GM21825 (cell line): ENCODE results near the gene ZSCAN31.
"Not testable (repeated sequence)": the region's sequence is repeated elsewhere in the genome, so short reads cannot be mapped to it uniquely, and the experiment has no call there.

ENCODE experiments used
- ATAC-seq: cut with Tn5 transposase; IDR thresholded peaks from one replicate; pipeline ENCODE4 v1.9.1; 2021; ENCODE audit warnings: mild to moderate bottlenecking, moderate library complexity; ENCODE audit not compliant: unreplicated experiment

The ZSCAN31 gene

GRCh38 chr6:28335564-28336283 is at the start of gene ZSCAN31:
ZSCAN31 (minus strand) TSS chr6:28336148; CDS start chr6:28329683, 6,465 bp downstream.
- peak; percentile 85 for ATAC-seq

- ATAC-seq: no peak
These were observed 48.2 kb upstream of the ZSCAN31 start for GRCh38 chr6:28384143-28384533.

- peak; percentile 92 for ATAC-seq
These were observed 47.5 kb upstream of the ZSCAN31 start for GRCh38 chr6:28383235-28384142.

GRCh38 chr6:28380381-28380780 is 44.4 kb upstream of the ZSCAN31 start:
- ATAC-seq: no peak

GRCh38 chr6:28378644-28379043 is 42.7 kb upstream of the ZSCAN31 start:
- no peak for ATAC-seq

- ATAC-seq: no peak
These were observed 41.9 kb upstream of the ZSCAN31 start for GRCh38 chr6:28377879-28378278.

GRCh38 chr6:28373925-28374324 is 38.0 kb upstream of the ZSCAN31 start:
- no peak for ATAC-seq

GRCh38 chr6:28371706-28372451 is 35.9 kb upstream of the ZSCAN31 start:
- peak; percentile 67 for ATAC-seq

GRCh38 chr6:28371280-28371679 is 35.3 kb upstream of the ZSCAN31 start:
- ATAC-seq: no peak

GRCh38 chr6:28370440-28370839 is 34.5 kb upstream of the ZSCAN31 start:
- ATAC-seq: no peak

GRCh38 chr6:28369463-28369862 is 33.5 kb upstream of the ZSCAN31 start:
- ATAC-seq: no peak

GRCh38 chr6:28368522-28368921 is 32.6 kb upstream of the ZSCAN31 start:
- no peak for ATAC-seq

- ATAC-seq: not testable (repeated sequence)
These were observed 29.6 kb upstream of the ZSCAN31 start for GRCh38 chr6:28365590-28365989.

- ATAC-seq: no peak
These were observed 25.0 kb upstream of the ZSCAN31 start for GRCh38 chr6:28360961-28361360.

- ATAC-seq: not testable (repeated sequence)
These were observed 23.6 kb upstream of the ZSCAN31 start for GRCh38 chr6:28359562-28359961.

GRCh38 chr6:28357036-28357435 is 21.1 kb upstream of the ZSCAN31 start:
- ATAC-seq: no peak

- ATAC-seq: no peak
These were observed 20.7 kb upstream of the ZSCAN31 start for GRCh38 chr6:28356666-28357020.

GRCh38 chr6:28355743-28356665 is 20.1 kb upstream of the ZSCAN31 start:
- ATAC-seq: peak; percentile 56

- ATAC-seq: no peak
These were observed 19.0 kb upstream of the ZSCAN31 start for GRCh38 chr6:28354688-28355554.
